Fibroblast of villous mesenchyme (primary cell): ENCODE measurements around the gene XPNPEP2. TPM values are rescaled to one million over a fixed set of nuclear protein-coding genes. Genes with fewer than 3 reads are reported as not detected.

ENCODE experiments used
- DNase-seq: peaks from one replicate; pipeline ENCODE4 v3.0.0-alpha.2; 2010; ENCODE audit warnings: low read depth
- H3K4me3 ChIP-seq: 2 replicates; pipeline ENCODE4 v1.5.1; 2011; ENCODE audit warnings: low read depth, mild to moderate bottlenecking, low read length
- CTCF ChIP-seq: IDR thresholded peaks from 2 replicates; pipeline ENCODE4 v1.5.1; 2012; ENCODE audit warnings: low read depth, mild to moderate bottlenecking, low read length; ENCODE audit not compliant: insufficient read depth
- total RNA-seq: library from RNA; depleted of rRNA; stranded (reverse); fragments of >200 nt; gene quantifications from 2 replicates; pipeline ENCODE4 v1.2.3, GENCODE V29; 2012

Gene XPNPEP2
- total RNA-seq, 1 donor, result not detected

GRCh38 chrX:129777218-129778030, 38.6 kb downstream of the XPNPEP2 start:
- TF ChIP-seq CTCF, result no peak
- peak; percentile 18 for DNase-seq
- H3K4me3 ChIP-seq, result no peak overlapping the region

GRCh38 chrX:129779086-129779672, 40.4 kb downstream of the XPNPEP2 start:
- TF ChIP-seq CTCF, result no peak
- H3K4me3 ChIP-seq, result no peak overlapping the region
- DNase-seq, result no peak

GRCh38 chrX:129779747-129780146, 41.0 kb downstream of the XPNPEP2 start, which contains the start of gene SASH3:
Gene SASH3, plus strand, starts transcription at chrX:129779949. Its CDS starts 149 bp downstream, at chrX:129780098.
- no peak within 1 kb of the TSS for H3K4me3 ChIP-seq
- no peak for DNase-seq
- TF ChIP-seq CTCF, result no peak

- no peak for TF ChIP-seq CTCF
- no peak for DNase-seq
- H3K4me3 ChIP-seq, result no peak overlapping the region
Observed at GRCh38 chrX:129780441-129781105, 41.8 kb downstream of the XPNPEP2 start.

GRCh38 chrX:129781134-129781672, 42.4 kb downstream of the XPNPEP2 start:
- DNase-seq, result no peak
- no peak for TF ChIP-seq CTCF
- no peak overlapping the region for H3K4me3 ChIP-seq

- H3K4me3 ChIP-seq, result no peak overlapping the region
- no peak for TF ChIP-seq CTCF
- DNase-seq, result no peak
Observed at GRCh38 chrX:129781680-129782495, 43.1 kb downstream of the XPNPEP2 start.
